HFFc6 (cell line): ENCODE data around the gene MRPS27. TPM values are rescaled to one million over a fixed set of nuclear protein-coding genes. Genes with fewer than 3 reads are reported as not detected.

ENCODE experiments used
- DNase-seq: peaks from one replicate; pipeline ENCODE4 v3.0.0-alpha.2; 2018
- H3K27ac Mint-ChIP-seq: 2 replicates; pipeline ENCODE4 v1.8.0; 2020; ENCODE audit warnings: mild to moderate bottlenecking, mixed read lengths
- H3K27me3 Mint-ChIP-seq: 2 replicates; pipeline ENCODE4 v1.8.0; 2021; ENCODE audit warnings: mild to moderate bottlenecking, moderate library complexity, mixed read lengths; ENCODE audit not compliant: insufficient read depth
- H3K36me3 Mint-ChIP-seq: 2 replicates; pipeline ENCODE4 v1.8.0; 2021; ENCODE audit warnings: low read depth, mixed read lengths
- H3K4me1 Mint-ChIP-seq: 2 replicates; pipeline ENCODE4 v1.8.0; 2020; ENCODE audit warnings: low read depth, mixed read lengths
- H3K4me3 Mint-ChIP-seq: 2 replicates; pipeline ENCODE4 v1.8.0; 2020; ENCODE audit warnings: mild to moderate bottlenecking, moderate library complexity, mixed read lengths
- H3K9me3 Mint-ChIP-seq: 2 replicates; pipeline ENCODE4 v1.8.0; 2020; ENCODE audit warnings: mild to moderate bottlenecking, mixed read lengths
- total RNA-seq, 6 experiments: library from RNA; stranded (reverse); fragmentation: NEBNext Ultra II Directional; extraction: Animal tissue kit (Norgen Biotek cat#: 25700); gene quantifications; 2 replicates in 1 of 6; 3 replicates in 5 of 6; pipeline ENCODE4 v1.2.3, GENCODE V29; 2021
- TF ChIP-seq, protein P1 (sequence below): fragments of 200-600 bp; sonication (generic); IDR thresholded peaks from 2 replicates; pipeline ENCODE4 v1.5.0; 2021; ENCODE audit warnings: antibody characterized with exemption, mild to moderate bottlenecking

MRPS27 gene
- total RNA-seq, 6 experiments from 2014 or later: 46.1 to 74.1 (median 57.9) TPM

DNA sequence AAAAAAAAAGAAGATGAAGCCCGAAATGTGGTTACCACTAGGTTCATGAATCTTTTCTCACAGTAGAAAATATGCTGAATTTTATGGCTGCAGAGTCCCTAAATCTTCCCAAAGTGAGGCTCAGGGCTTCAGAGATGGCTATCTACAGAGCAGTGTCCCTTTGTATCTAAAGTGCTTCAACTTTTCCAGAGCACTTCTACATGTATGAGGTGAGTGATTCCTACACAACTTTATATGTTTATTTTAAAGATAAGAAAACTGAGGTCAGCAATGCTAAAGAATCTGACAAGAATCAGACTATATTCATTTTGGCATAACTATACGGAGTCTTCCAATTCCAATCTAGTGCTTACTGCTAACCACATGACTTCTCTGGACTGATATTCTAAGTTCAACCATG is 53.2 kb downstream of the MRPS27 start:
- Mint-ChIP-seq H3K9me3 (no peaks in the 10 kb centered on the region), H3K4me1 (peaks cover 28% of the 10 kb centered on the region), H3K27me3 (no peaks in the 10 kb centered on the region; the same call in 1 of the 2 replicates), H3K27ac (no peak overlapping the region), H3K4me3 (no peak overlapping the region), H3K36me3 (no peaks in the 10 kb centered on the region)
- TF ChIP-seq, protein P1, sequence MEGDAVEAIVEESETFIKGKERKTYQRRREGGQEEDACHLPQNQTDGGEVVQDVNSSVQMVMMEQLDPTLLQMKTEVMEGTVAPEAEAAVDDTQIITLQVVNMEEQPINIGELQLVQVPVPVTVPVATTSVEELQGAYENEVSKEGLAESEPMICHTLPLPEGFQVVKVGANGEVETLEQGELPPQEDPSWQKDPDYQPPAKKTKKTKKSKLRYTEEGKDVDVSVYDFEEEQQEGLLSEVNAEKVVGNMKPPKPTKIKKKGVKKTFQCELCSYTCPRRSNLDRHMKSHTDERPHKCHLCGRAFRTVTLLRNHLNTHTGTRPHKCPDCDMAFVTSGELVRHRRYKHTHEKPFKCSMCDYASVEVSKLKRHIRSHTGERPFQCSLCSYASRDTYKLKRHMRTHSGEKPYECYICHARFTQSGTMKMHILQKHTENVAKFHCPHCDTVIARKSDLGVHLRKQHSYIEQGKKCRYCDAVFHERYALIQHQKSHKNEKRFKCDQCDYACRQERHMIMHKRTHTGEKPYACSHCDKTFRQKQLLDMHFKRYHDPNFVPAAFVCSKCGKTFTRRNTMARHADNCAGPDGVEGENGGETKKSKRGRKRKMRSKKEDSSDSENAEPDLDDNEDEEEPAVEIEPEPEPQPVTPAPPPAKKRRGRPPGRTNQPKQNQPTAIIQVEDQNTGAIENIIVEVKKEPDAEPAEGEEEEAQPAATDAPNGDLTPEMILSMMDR: no peak
- DNase-seq: no peak

DNA sequence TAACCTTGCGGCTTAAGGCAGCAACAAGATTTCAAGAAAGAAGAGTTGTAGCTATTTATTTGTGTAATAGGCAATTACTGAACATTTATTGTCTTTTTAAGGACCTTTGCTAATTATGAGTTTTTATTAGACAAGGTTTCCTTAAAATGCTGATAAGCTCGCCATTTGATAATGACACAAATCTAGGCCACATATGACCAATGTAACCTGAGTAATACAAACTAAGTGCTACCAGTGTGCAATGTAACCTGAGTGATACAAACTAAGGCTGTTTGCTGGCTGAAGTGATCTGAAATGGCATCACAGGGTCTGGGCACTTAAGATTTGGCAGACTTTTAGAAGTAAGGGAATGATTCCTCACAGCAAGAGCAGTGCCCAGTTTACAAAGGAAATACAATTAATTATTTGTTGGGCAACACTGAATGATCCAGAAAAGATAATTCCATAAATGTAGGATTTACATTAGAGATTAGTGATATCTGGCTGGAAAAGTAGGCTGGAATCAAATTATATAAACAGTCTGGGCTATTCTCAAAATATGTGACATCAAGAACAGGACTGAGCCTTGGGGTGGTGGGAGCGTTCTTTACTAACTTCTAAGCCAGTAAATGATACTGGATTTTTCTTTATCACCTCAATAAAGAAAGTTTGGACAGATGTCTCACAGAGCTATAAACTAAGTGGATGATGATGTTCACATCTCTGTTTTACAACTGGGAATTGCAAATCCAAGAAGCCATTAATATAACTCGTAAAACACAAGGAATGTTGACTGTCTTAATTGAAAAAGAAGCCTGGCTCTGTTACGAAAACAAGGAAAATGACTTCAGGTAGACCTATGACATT is 54.8 kb downstream of the MRPS27 start:
- no peak for DNase-seq
- Mint-ChIP-seq H3K9me3 (no peaks in the 10 kb centered on the region), H3K4me1 (peaks cover 28% of the 10 kb centered on the region), H3K27ac (no peak overlapping the region), H3K36me3 (0 out of 2 replicates have a peak, but pooled peaks cover 3% of the 10 kb centered on the region), H3K27me3 (no peaks in the 10 kb centered on the region; the same call in 1 of the 2 replicates), H3K4me3 (no peak overlapping the region)
- TF ChIP-seq, protein P1: no peak

GRCh38 chr5:72256536-72256935 is 63.5 kb downstream of the MRPS27 start:
- Mint-ChIP-seq H3K36me3 (peaks cover 3% of the 10 kb centered on the region; the same call in 1 of the 2 replicates), H3K27ac (no peak overlapping the region; the same call in 1 of the 2 replicates), H3K27me3 (no peaks in the 10 kb centered on the region), H3K4me3 (no peak overlapping the region), H3K9me3 (no peaks in the 10 kb centered on the region), H3K4me1 (peaks cover 52% of the 10 kb centered on the region)
- TF ChIP-seq, protein P1: no peak
- DNase-seq: no peak

- no peaks in the 10 kb centered on the region; the same call in 1 of the 2 replicates for H3K27me3 Mint-ChIP-seq
- TF ChIP-seq, protein P1: no peak
- peaks cover 61% of the 10 kb centered on the region for H3K4me1 Mint-ChIP-seq
- H3K4me3 Mint-ChIP-seq: no peak overlapping the region
- H3K36me3 Mint-ChIP-seq: no peaks in the 10 kb centered on the region; the same call in 1 of the 2 replicates
- H3K9me3 Mint-ChIP-seq: no peaks in the 10 kb centered on the region
- DNase-seq: no peak
- H3K27ac Mint-ChIP-seq: no peak overlapping the region
These were observed 64.4 kb downstream of the MRPS27 start for GRCh38 chr5:72255670-72256069.

- H3K4me1 Mint-ChIP-seq: peaks cover 64% of the 10 kb centered on the region
- no peak for DNase-seq
These were observed 64.8 kb downstream of the MRPS27 start for GRCh38 chr5:72255237-72255636.

More at GRCh38 chr5:72255237-72255636, 64.8 kb downstream of the MRPS27 start:
- Mint-ChIP-seq H3K27me3 (no peaks in the 10 kb centered on the region; the same call in 1 of the 2 replicates), H3K27ac (no peak overlapping the region), H3K9me3 (no peaks in the 10 kb centered on the region), H3K4me3 (no peak overlapping the region), H3K36me3 (no peaks in the 10 kb centered on the region; the same call in 1 of the 2 replicates)
- TF ChIP-seq, protein P1: no peak
